Spleen (tissue), 11 donors: ENCODE measurements around the gene SUPT16H. TPM values are rescaled to one million over a fixed set of nuclear protein-coding genes. Genes with fewer than 3 reads are reported as not detected.

Experiments used
- DNase-seq: peaks from one replicate; pipeline ENCODE4 v3.0.0-alpha.2; 2020
- H3K27ac ChIP-seq, 8 donors: fragments of 200-600 bp; sonication (generic) in 7 of 8; 1 replicate in 4 of 8; 2 replicates in 4 of 8; pipeline versions ENCODE4 v1.5.0 to v1.8.0; 2016 to 2021; ENCODE audit warnings: inconsistent platforms in 4 of 8, mild to moderate bottlenecking in 4 of 8, moderate library complexity in 1 of 8
- H3K27me3 ChIP-seq, 7 donors: fragments of 200-600 bp; sonication (generic) in 6 of 7; replicated peaks in 1 of 7; 1 replicate in 4 of 7; 2 replicates in 3 of 7; pipeline versions ENCODE4 v1.5.0 to v1.8.0; 2016 to 2021; ENCODE audit warnings: inconsistent platforms in 3 of 7, mild to moderate bottlenecking in 1 of 7
- H3K36me3 ChIP-seq, 6 donors: fragments of 200-600 bp; sonication (generic) in 5 of 6; 1 replicate in 4 of 6; 2 replicates in 2 of 6; pipeline versions ENCODE4 v1.5.0 to v1.8.0; 2016 to 2021; ENCODE audit warnings: inconsistent platforms in 2 of 6
- H3K4me1 ChIP-seq, 6 donors: fragments of 200-600 bp; sonication (generic) in 5 of 6; 1 replicate in 3 of 6; 2 replicates in 3 of 6; pipeline versions ENCODE4 v1.5.0 to v1.8.0; 2016 to 2021; ENCODE audit warnings: inconsistent platforms in 3 of 6
- H3K4me3 ChIP-seq, 8 donors: fragments of 200-600 bp; sonication (generic) in 7 of 8; 1 replicate in 4 of 8; 2 replicates in 4 of 8; pipeline versions ENCODE4 v1.5.0 to v1.8.0; 2016 to 2021; ENCODE audit warnings: inconsistent platforms in 4 of 8, mild to moderate bottlenecking in 4 of 8, moderate library complexity in 2 of 8
- H3K9me3 ChIP-seq, 8 donors: fragments of 200-600 bp; sonication (generic) in 7 of 8; 1 replicate in 4 of 8; 2 replicates in 4 of 8; pipeline versions ENCODE4 v1.5.0 to v1.8.0; 2016 to 2021; ENCODE audit warnings: inconsistent platforms in 4 of 8
- POLR2A ChIP-seq, 3 donors: fragments of 450-650 bp; IDR thresholded peaks; one replicate each; pipeline ENCODE4 v1.5.1; 2017; ENCODE audit warnings: antibody characterized with exemption in 3 of 3, mild to moderate bottlenecking in 1 of 3
- POLR2AphosphoS5 ChIP-seq, 3 donors: sonication (generic); formaldehyde crosslinking; IDR thresholded peaks; one replicate each; pipeline ENCODE4 v1.5.1; 2017; ENCODE audit warnings: antibody characterized with exemption in 3 of 3
- WGBS, 5 donors: extraction: QIAGEN DNeasy Blood & Tissue Kit in 3 of 5; methylation state at CpG; one replicate each; pipeline versions ENCODE4 v1.1.5 to v1.1.7; 2013 to 2018; 5-methylcytosine and 5-hydroxymethylcytosine counted together
- intact Hi-C: fragments of 100-400 bp; cut with DNase I; formaldehyde crosslinking; loops from one replicate; pipeline ENCODE4 v1.15.0; 2023; ENCODE audit warnings: low total_unique reads
- polyA plus RNA-seq, 3 donors: library from polyadenylated mRNA; stranded (reverse); fragments of 200-250 nt; gene quantifications; one replicate each; pipeline ENCODE4 v1.2.1, GENCODE V29; 2013
- total RNA-seq, 7 donors: library from RNA; depleted of rRNA in 3 of 7; stranded (reverse); fragments of >200 nt in 3 of 7; fragmentation: NEBNext Ultra II Directional in 4 of 7; extraction: Animal tissue kit (Norgen Biotek cat#: 25700) in 4 of 7; gene quantifications; one replicate each; pipeline versions ENCODE4 v1.1.0 to v1.2.1, GENCODE V29; 2016 to 2021
- TF ChIP-seq, protein P1 (sequence below), 11 experiments: fragments of 200-600 bp in 7 of 11; fragments of 450-650 bp in 4 of 11; sonication (generic) in 4 of 11; IDR thresholded peaks in 8 of 11; conservative IDR thresholded peaks in 3 of 11; 1 replicate in 7 of 11; 2 replicates in 4 of 11; pipeline versions ENCODE4 v1.4.0 to v1.8.0; 2016 to 2021; ENCODE audit warnings: antibody characterized with exemption in 11 of 11, inconsistent platforms in 4 of 11, mild to moderate bottlenecking in 1 of 11
- donor health status: healthy with polysubstance abuse.
- donor health status: DM: no; HTN: no; CAD: no; lungs with moderate emphysema.
- donor health status: DM: no; HTN: no; CAD: no.
- donor health status: Bipolar disorder and iron deficiency.
- donor health status: healthy.
- donor health status: DM: no; HTN: no; CAD: no.
- donor health status: DM: yes; HTN: yes; CAD: no.

SUPT16H gene
- total and polyA plus RNA-seq, 10 donors: 41.3 to 65.3 (median 55.9) TPM

DNA sequence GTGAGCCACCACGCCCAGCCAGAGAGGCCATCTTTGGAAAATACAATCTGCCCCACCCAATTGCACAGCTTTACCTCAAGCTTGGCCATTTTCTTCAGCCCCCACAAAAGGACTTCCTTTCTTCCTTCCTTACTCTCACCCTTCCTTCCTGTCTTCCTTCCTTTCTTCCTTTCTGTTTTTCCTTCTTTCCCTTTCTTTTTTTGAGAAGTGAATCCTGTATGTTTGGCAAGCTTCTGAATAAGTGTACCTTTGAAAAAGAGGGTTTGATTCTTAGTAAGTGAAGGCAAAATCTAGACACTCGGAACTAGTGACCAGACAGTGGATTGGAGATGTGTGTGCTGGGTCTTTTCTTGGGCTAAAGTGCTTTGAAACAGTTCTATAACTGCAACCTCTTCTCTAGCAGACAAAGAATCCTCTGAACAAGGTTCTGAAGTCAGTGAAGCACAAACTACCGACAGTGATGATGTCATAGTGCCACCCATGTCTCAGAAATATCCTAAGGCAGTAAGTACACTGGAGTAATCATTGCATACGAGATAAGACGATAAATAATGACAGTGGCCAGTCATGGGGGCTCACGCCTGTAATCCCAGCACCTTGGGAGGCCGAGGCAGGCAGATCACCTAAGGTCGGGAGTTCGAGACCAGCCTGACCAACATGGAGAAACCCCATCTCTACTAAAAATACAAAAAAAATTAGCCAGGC, 49.5 kb downstream of the SUPT16H start:
- TF ChIP-seq POLR2AphosphoS5 (IDR thresholded peaks at IDR 0.05): no peak
- TF ChIP-seq, protein P1, sequence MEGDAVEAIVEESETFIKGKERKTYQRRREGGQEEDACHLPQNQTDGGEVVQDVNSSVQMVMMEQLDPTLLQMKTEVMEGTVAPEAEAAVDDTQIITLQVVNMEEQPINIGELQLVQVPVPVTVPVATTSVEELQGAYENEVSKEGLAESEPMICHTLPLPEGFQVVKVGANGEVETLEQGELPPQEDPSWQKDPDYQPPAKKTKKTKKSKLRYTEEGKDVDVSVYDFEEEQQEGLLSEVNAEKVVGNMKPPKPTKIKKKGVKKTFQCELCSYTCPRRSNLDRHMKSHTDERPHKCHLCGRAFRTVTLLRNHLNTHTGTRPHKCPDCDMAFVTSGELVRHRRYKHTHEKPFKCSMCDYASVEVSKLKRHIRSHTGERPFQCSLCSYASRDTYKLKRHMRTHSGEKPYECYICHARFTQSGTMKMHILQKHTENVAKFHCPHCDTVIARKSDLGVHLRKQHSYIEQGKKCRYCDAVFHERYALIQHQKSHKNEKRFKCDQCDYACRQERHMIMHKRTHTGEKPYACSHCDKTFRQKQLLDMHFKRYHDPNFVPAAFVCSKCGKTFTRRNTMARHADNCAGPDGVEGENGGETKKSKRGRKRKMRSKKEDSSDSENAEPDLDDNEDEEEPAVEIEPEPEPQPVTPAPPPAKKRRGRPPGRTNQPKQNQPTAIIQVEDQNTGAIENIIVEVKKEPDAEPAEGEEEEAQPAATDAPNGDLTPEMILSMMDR (IDR thresholded peaks at IDR 0.05 in 8 of 11, conservative IDR thresholded peaks at IDR 0.05 in 3 of 11): no peak
- TF ChIP-seq POLR2A (IDR thresholded peaks at IDR 0.05): no peak
- no peak for DNase-seq
- no peaks in the 10 kb centered on the region for H3K9me3 ChIP-seq
- no peaks in the 10 kb centered on the region for H3K4me1 ChIP-seq
- WGBS, 5 donors: 87 to 94% (median 89%) methylated on average over 9 of the region's 9 CpGs
- H3K4me3 ChIP-seq: no peak overlapping the region
- no peaks in the 10 kb centered on the region for H3K36me3 ChIP-seq
- H3K27ac ChIP-seq: no peak overlapping the region
- no peaks in the 10 kb centered on the region for H3K27me3 ChIP-seq
- intact Hi-C loops: no loop called here

DNA sequence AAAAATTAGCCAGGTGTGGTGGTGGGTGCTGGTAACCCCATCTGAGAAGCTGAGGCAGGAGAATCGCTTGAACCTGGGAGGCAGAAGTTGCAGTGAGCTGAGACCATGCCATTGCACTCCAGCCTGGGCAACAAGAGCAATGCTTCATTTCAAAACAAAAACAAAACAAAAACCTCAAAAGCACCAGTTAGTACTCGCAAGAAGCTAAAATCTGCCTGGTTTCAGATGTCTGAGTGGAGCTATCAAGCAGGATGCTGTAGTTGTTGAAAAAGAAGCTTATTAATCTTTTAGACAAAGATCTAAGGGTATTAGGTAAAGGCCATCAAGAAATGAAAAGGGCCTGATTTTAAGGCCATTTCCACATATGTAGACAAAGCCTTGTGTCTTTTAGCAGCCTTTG, 50.9 kb downstream of the SUPT16H start:
- no peak for DNase-seq
- TF ChIP-seq POLR2AphosphoS5 (IDR thresholded peaks at IDR 0.05) (no peak), POLR2A (IDR thresholded peaks at IDR 0.05) (no peak)
- TF ChIP-seq, protein P1 (IDR thresholded peaks at IDR 0.05 in 8 of 11, conservative IDR thresholded peaks at IDR 0.05 in 3 of 11): no peak
- no peaks in the 10 kb centered on the region for H3K36me3 ChIP-seq
- H3K27me3 ChIP-seq: no peaks in the 10 kb centered on the region
- intact Hi-C loops: no loop called here
- WGBS, 5 donors: 72 to 86% (median 84%) methylated on average over 2 of the region's 2 CpGs
- H3K4me3 ChIP-seq: no peak overlapping the region
- H3K4me1 ChIP-seq: no peaks in the 10 kb centered on the region
- no peaks in the 10 kb centered on the region for H3K9me3 ChIP-seq
- H3K27ac ChIP-seq: no peak overlapping the region

DNA sequence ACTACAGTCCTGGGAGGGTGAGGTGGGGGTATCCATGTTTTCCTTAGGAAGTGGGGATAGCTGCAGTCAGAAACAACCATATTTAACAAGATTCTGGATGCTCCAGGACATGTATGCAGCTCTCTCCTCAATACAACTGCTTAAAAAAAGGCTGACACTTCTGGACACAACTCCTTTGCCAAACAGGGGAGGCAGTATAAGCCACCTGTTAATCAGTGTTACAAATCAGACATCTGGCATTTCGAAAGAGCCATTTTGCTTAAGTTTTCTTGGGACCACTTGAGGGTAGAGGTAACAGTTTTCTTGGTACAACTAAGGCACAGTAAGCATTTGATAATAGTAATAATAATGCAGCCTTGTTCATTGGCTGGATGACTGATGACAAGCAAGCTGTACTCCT, 56.8 kb downstream of the SUPT16H start:
- intact Hi-C loops: no loop called here
- H3K27me3 ChIP-seq: no peaks in the 10 kb centered on the region
- H3K9me3 ChIP-seq: no peaks in the 10 kb centered on the region
- DNase-seq: no peak
- no peaks in the 10 kb centered on the region for H3K36me3 ChIP-seq
- no peak overlapping the region for H3K4me3 ChIP-seq
- H3K4me1 ChIP-seq: no peaks in the 10 kb centered on the region
- TF ChIP-seq POLR2AphosphoS5 (IDR thresholded peaks at IDR 0.05): no peak
- no peak for TF ChIP-seq POLR2A (IDR thresholded peaks at IDR 0.05)
- TF ChIP-seq, protein P1 (IDR thresholded peaks at IDR 0.05 in 8 of 11, conservative IDR thresholded peaks at IDR 0.05 in 3 of 11): no peak
- WGBS, 5 donors: 86 to 88% (median 88%) methylated on average over 1 of the region's 1 CpG
- H3K27ac ChIP-seq: no peak overlapping the region

DNA sequence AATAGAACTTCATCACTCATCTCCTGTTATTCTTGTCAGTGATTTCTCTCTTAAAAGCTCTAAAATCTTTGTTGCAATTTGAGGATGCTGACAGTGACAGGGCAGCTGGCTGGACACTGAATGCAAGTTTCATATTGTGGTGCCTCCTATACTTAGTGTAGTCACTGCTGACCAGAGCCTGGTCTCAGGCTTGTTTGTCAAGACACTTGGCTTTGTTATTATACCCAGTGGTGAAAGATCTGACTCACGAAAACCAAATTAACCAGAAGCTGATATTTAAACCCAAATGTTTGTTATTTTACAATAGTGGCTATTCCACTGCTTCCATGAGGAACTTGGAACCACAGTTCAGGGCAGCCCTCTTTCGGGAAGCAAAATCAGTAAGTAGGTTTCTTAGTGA, 61.1 kb downstream of the SUPT16H start:
- H3K27me3 ChIP-seq: no peaks in the 10 kb centered on the region
- intact Hi-C loops: no loop called here
- no peak for TF ChIP-seq POLR2AphosphoS5 (IDR thresholded peaks at IDR 0.05)
- TF ChIP-seq, protein P1 (IDR thresholded peaks at IDR 0.05 in 8 of 11, conservative IDR thresholded peaks at IDR 0.05 in 3 of 11): no peak
- WGBS, 5 donors: 44 to 93% (median 71%) methylated on average over 2 of the region's 2 CpGs
- H3K4me1 ChIP-seq: peaks cover 4 to 17% (median 9%) of the 10 kb centered on the region in 6 donors
- H3K27ac ChIP-seq: no peak overlapping the region
- no peak overlapping the region for H3K4me3 ChIP-seq
- H3K36me3 ChIP-seq: no peaks in the 10 kb centered on the region
- DNase-seq: no peak
- H3K9me3 ChIP-seq: no peaks in the 10 kb centered on the region
